K562 (cell line): ENCODE results near the gene SLC12A6. TPM values are rescaled to one million over a fixed set of nuclear protein-coding genes. Genes with fewer than 3 reads are reported as not detected.

Source experiments
- CREB3 ChIP-seq: fragments of 450-650 bp; conservative IDR thresholded peaks from 2 replicates; pipeline ENCODE4 v1.6.1; 2016; ENCODE audit warnings: missing genetic modification characterization, low read depth, mild to moderate bottlenecking, missing compliant biosample characterization, moderate library complexity
- FOXO4 ChIP-seq: fragments of 450-650 bp; formaldehyde crosslinking; IDR thresholded peaks from 2 replicates; pipeline ENCODE4 v1.4.0; 2020; ENCODE audit warnings: mild to moderate bottlenecking, moderate library complexity
- GABPB2 ChIP-seq: fragments of 250-450 bp; sonication (Bioruptor Pico); conservative IDR thresholded peaks from 2 replicates; pipeline ENCODE4 v1.5.1; 2021; ENCODE audit warnings: mild to moderate bottlenecking
- NR2C1 ChIP-seq, 2 experiments: fragments of 450-650 bp; IDR thresholded peaks; 2 replicates each; pipeline ENCODE4 v1.6.1; 2017; ENCODE audit warnings: mild to moderate bottlenecking in 2 of 2, antibody characterized with exemption in 1 of 2, inconsistent platforms in 1 of 2, missing compliant biosample characterization in 1 of 2, missing genetic modification characterization in 1 of 2
- PREB ChIP-seq: sonication (generic); formaldehyde crosslinking; IDR thresholded peaks from 2 replicates; pipeline ENCODE4 v1.8.1; 2023; ENCODE audit warnings: mild to moderate bottlenecking, missing genetic modification reagents
- RBM22 ChIP-seq: fragments of 200-400 bp; formaldehyde crosslinking; IDR thresholded peaks from 2 replicates; pipeline ENCODE4 v1.6.1; 2018; ENCODE audit warnings: low read length, low read depth; ENCODE audit not compliant: poor library complexity, severe bottlenecking
- SMC3 ChIP-seq: conservative IDR thresholded peaks from 2 replicates; pipeline ENCODE4 v1.6.1; 2011; ENCODE audit warnings: low read depth, low read length, improper control_type of control experiment; ENCODE audit not compliant: insufficient read depth
- SNIP1 ChIP-seq: fragments of 450-650 bp; IDR thresholded peaks from 2 replicates; pipeline ENCODE4 v1.7.1; 2017; ENCODE audit warnings: low read depth, mild to moderate bottlenecking
- SREBF2 ChIP-seq: sonication (generic); formaldehyde crosslinking; IDR thresholded peaks from 2 replicates; pipeline ENCODE4 v1.4.0; 2020; ENCODE audit warnings: mild to moderate bottlenecking, missing genetic modification reagents
- ZBTB40 ChIP-seq, 2 experiments: fragments of 450-650 bp in 1 of 2; sonication (generic) in 1 of 2; formaldehyde crosslinking in 1 of 2; IDR thresholded peaks; 2 replicates each; pipeline versions ENCODE4 v1.7.1 to v1.9.0; 2016 to 2022; ENCODE audit warnings: inconsistent platforms in 1 of 2, mild to moderate bottlenecking in 1 of 2, missing genetic modification reagents in 1 of 2
- ZC3H11A ChIP-seq: IDR thresholded peaks from 2 replicates; pipeline ENCODE4 v1.6.1; 2012; ENCODE audit warnings: low read depth, low read length, improper control_type of control experiment
- ZNF121 ChIP-seq: sonication (generic); formaldehyde crosslinking; conservative IDR thresholded peaks from 2 replicates; pipeline ENCODE4 v1.8.0; 2022; ENCODE audit warnings: missing genetic modification reagents
- ZNF507 ChIP-seq: conservative IDR thresholded peaks from 2 replicates; pipeline ENCODE4 v1.6.1; 2017; ENCODE audit warnings: missing genetic modification characterization, missing compliant biosample characterization
- polyA plus RNA-seq, 8 experiments: library from polyadenylated mRNA; depleted of rRNA in 4 of 8; stranded (reverse) in 5 of 8; unstranded in 3 of 8; fragments of >200 nt; fragmentation: Nextera tagmentation in 2 of 8; fragmentation: Illumina TruSeq in 1 of 8; extraction: Ambion mirVana in 2 of 8; extraction: Trizol in 1 of 8; gene quantifications; 2 replicates each; pipeline versions ENCODE4 v1.2.1 to v1.2.3, GENCODE V29; 2011 to 2014; ENCODE audit warnings: inconsistent platforms in 1 of 8, missing spikeins in 1 of 8
- total RNA-seq, 7 experiments: library from RNA; depleted of rRNA in 6 of 7; stranded (reverse); fragments of >200 nt in 6 of 7; fragmentation: Illumina TruSeq in 2 of 7; extraction: Trizol in 2 of 7; gene quantifications; 2 replicates each; pipeline versions ENCODE4 v1.2.1 to v1.2.3, GENCODE V29; 2011 to 2021; ENCODE audit warnings: low replicate concordance in 1 of 7

The SLC12A6 gene
- total and polyA plus RNA-seq, 9 of the 15 experiments (the other 6 are each of a cell fraction or from before 2014, with no cell fraction given), result 1.4 to 16.4 (median 6.7) TPM

GRCh38 chr15:34342737-34343575, 5.4 kb upstream of the SLC12A6 start, which contains the start of the genes NOP10 and NUTM1 (continued):
- TF ChIP-seq CREB3, result no peak
- no peak for TF ChIP-seq SREBF2 (CRISPR knock-in tag)
- no peak for TF ChIP-seq SNIP1
- no peak for TF ChIP-seq GABPB2 (CRISPR knock-in tag)
- no peak for TF ChIP-seq PREB (CRISPR knock-in tag)
- TF ChIP-seq SMC3, result peak; percentile 57
- TF ChIP-seq RBM22, result no peak
- TF ChIP-seq ZNF507, result no peak
- TF ChIP-seq ZC3H11A, result no peak
- peak; percentile 57 for TF ChIP-seq NR2C1 (IDR thresholded peaks at IDR 0.05)
- TF ChIP-seq NR2C1 (tag; IDR thresholded peaks at IDR 0.05), result peak; percentile 72
- TF ChIP-seq ZBTB40 (IDR thresholded peaks at IDR 0.05), result peak; percentile 94
- TF ChIP-seq ZBTB40 (CRISPR knock-in tag; IDR thresholded peaks at IDR 0.05), result no peak
- no peak for TF ChIP-seq ZNF121 (CRISPR knock-in tag)
- no peak for TF ChIP-seq FOXO4
